Heart left ventricle (tissue), 13 donors: ENCODE measurements around the gene CCDC78.

ENCODE experiments used
- POLR2A ChIP-seq, 2 donors: fragments of 450-650 bp; IDR thresholded peaks; one replicate each; pipeline ENCODE4 v1.6.1; 2017; ENCODE audit warnings: antibody characterized with exemption in 2 of 2, mild to moderate bottlenecking in 2 of 2, moderate library complexity in 2 of 2
- TF ChIP-seq, protein P1 (sequence below), 12 donors: fragments of 200-600 bp; sonication (generic) in 4 of 12; IDR thresholded peaks; one replicate each; pipeline versions ENCODE4 v1.5.0 to v1.8.0; 2018 to 2022; ENCODE audit warnings: antibody characterized with exemption in 12 of 12, mild to moderate bottlenecking in 5 of 12
- donor health status: ischemic (EF 13 %, LVEDD 7.1; RV severe dilation, severe dysfunction).
- donor health status: DM: no; HTN: yes; CAD: no.
- donor health status: DM: no; HTN: no; CAD: no.
- donor health status: ischemic (EF 25% LVEDD 6.9; RV normal size, moderate dysfunction).
- donor health status: ischemic (EF 25% LVEDD 5.7; RV mildly dilated, moderate dysfunction).
- donor health status: ischemic (EF 35%, LVEDD 5.7; RV mildly dilated, moderate dysfunction).
- donor health status: nonischemic (EF 11% LVEDD 7.7; RV severe dilation, severe dysfunction).
- donor health status: DM: yes; HTN: yes; CAD: no.
- donor health status: PGD.
- donor health status: ischemic (EF 29% LVEDD 5.4; RV normal size, mild dysfunction).
- donor health status: nonischemic (EF 23%, LVEDD 6.1; RV moderate dilation, normal function).

DNA sequence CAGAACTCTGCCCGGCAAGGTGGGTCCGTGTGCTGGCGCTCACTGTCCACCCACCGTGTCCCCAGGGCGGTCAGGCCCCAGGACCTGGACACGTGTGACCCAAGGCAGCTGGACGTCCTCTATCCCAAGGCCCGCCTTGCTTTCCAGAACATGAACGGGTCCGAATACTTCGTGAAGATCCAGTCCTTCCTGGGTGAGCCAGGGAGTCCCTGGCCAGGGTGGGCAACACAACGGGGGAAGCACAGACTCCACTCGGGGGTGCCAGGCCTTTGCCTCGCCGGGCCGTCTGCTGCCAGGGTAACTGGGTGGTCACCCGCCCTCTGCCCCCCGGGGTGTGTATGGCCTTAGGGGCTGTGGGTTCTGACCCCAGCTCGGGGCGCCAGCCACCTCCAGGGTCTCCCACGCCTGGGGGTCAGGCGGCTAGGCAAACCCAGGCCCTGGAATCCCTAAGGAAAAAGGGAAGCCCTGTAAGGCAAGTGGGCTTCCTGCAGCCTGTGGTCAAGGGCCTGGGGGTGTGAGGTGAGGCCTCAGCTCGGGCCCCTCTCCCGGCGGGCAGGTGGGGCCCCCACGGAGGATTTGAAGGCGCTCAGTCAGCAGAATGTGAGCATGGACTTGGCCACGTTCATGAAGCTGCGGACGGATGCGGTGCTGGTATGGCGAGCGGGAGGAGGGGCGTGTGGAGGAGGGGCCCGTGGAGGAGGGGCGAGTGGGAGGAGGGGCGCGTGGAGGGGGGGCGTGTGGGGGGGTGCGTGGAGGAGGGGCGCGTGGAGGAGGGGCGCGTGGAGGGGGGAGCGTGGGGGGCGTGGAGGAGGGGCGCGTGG lies 40.8 kb upstream of the CCDC78 start:
- TF ChIP-seq, protein P1, sequence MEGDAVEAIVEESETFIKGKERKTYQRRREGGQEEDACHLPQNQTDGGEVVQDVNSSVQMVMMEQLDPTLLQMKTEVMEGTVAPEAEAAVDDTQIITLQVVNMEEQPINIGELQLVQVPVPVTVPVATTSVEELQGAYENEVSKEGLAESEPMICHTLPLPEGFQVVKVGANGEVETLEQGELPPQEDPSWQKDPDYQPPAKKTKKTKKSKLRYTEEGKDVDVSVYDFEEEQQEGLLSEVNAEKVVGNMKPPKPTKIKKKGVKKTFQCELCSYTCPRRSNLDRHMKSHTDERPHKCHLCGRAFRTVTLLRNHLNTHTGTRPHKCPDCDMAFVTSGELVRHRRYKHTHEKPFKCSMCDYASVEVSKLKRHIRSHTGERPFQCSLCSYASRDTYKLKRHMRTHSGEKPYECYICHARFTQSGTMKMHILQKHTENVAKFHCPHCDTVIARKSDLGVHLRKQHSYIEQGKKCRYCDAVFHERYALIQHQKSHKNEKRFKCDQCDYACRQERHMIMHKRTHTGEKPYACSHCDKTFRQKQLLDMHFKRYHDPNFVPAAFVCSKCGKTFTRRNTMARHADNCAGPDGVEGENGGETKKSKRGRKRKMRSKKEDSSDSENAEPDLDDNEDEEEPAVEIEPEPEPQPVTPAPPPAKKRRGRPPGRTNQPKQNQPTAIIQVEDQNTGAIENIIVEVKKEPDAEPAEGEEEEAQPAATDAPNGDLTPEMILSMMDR (IDR thresholded peaks at IDR 0.05), result no peak
- no peak for TF ChIP-seq POLR2A (IDR thresholded peaks at IDR 0.05)
